Gastrocnemius medialis (tissue), 4 donors: Measurements from ENCODE around the gene DSCAML1. TPM values are rescaled to one million over a fixed set of nuclear protein-coding genes. Genes with fewer than 3 reads are reported as not detected.

Experiments
- ATAC-seq, 2 donors: fragments of 150-250 bp; one replicate each; pipeline ENCODE4 v1.9.1; 2016
- DNase-seq, 2 donors: peaks; one replicate each; pipeline ENCODE4 v3.0.0-alpha.2; 2019
- H3K27ac ChIP-seq, 4 donors: fragments of 200-600 bp; sonication (generic); 1 replicate in 1 of 4; 2 replicates in 3 of 4; pipeline ENCODE4 v1.5.1; 2016 to 2018; ENCODE audit warnings: mild to moderate bottlenecking in 2 of 4, moderate library complexity in 1 of 4
- H3K27me3 ChIP-seq, 3 donors: fragments of 200-600 bp; sonication (generic) in 2 of 3; 1 replicate in 1 of 3; 2 replicates in 2 of 3; pipeline versions ENCODE4 v1.5.1 to v1.6.0; 2016 to 2019; ENCODE audit warnings: mild to moderate bottlenecking in 1 of 3, moderate library complexity in 1 of 3
- H3K36me3 ChIP-seq, 2 donors: fragments of 200-600 bp; sonication (generic) in 1 of 2; one replicate each; pipeline ENCODE4 v1.5.1; 2017 to 2018
- H3K4me1 ChIP-seq, 2 donors: fragments of 200-600 bp; sonication (generic) in 1 of 2; one replicate each; pipeline ENCODE4 v1.5.1; 2016 to 2017; ENCODE audit warnings: mild to moderate bottlenecking in 2 of 2
- H3K4me3 ChIP-seq, 4 donors: fragments of 200-600 bp; sonication (generic) in 3 of 4; 1 replicate in 1 of 4; 2 replicates in 3 of 4; pipeline ENCODE4 v1.5.1; 2016 to 2019; ENCODE audit warnings: mild to moderate bottlenecking in 2 of 4
- H3K9me3 ChIP-seq, 3 donors: fragments of 200-600 bp; sonication (generic) in 2 of 3; 1 replicate in 1 of 3; 2 replicates in 2 of 3; pipeline ENCODE4 v1.5.1; 2016 to 2019
- CTCF ChIP-seq, 5 experiments: fragments of 450-650 bp in 3 of 5; fragments of 200-600 bp in 2 of 5; sonication (generic) in 2 of 5; IDR thresholded peaks in 4 of 5; conservative IDR thresholded peaks in 1 of 5; 1 replicate in 4 of 5; 2 replicates in 1 of 5; pipeline ENCODE4 v1.5.1; 2016 to 2019; ENCODE audit warnings: antibody characterized with exemption in 5 of 5, mild to moderate bottlenecking in 3 of 5, moderate library complexity in 3 of 5
- POLR2A ChIP-seq, 2 donors: fragments of 450-650 bp; IDR thresholded peaks; one replicate each; pipeline ENCODE4 v1.6.1; 2017; ENCODE audit warnings: antibody characterized with exemption in 2 of 2, mild to moderate bottlenecking in 2 of 2, moderate library complexity in 2 of 2
- in situ Hi-C, 4 donors: fragments of 200-750 bp; cut with MboI; loops; one replicate each; pipeline versions ENCODE4 v1.15.0 to v1.8.0; 2017; ENCODE audit warnings: low sequenced_read_pairs in 4 of 4
- intact Hi-C: fragments of 100-400 bp; cut with DNase I; formaldehyde crosslinking; loops from one replicate; pipeline ENCODE4 v1.15.1; 2023; ENCODE audit warnings: low total_unique reads
- total RNA-seq, 4 donors: library from RNA; depleted of rRNA; stranded (reverse); fragments of >200 nt; gene quantifications; one replicate each; pipeline versions ENCODE4 v1.1.0 to v1.2.3, GENCODE V29; 2016

Gene DSCAML1
- total RNA-seq, 4 donors from 2014 or later, result 0.05 to 0.15 (median 0.07) TPM

- H3K36me3 ChIP-seq, result no peaks in the 10 kb centered on the region
- H3K4me1 ChIP-seq, result no peaks in the 10 kb centered on the region
- H3K9me3 ChIP-seq, result no peaks in the 10 kb centered on the region
- H3K4me3 ChIP-seq, result no peak overlapping the region
- intact Hi-C loops (no loop called here), in situ Hi-C loops (no loop called here)
- no peak overlapping the region for H3K27ac ChIP-seq
- peaks cover 0 to 1% (median 0%) of the 10 kb centered on the region in 3 donors for H3K27me3 ChIP-seq
- ATAC-seq (no peak), DNase-seq (no peak)
- no peak for TF ChIP-seq POLR2A (IDR thresholded peaks at IDR 0.05)
- TF ChIP-seq CTCF (IDR thresholded peaks at IDR 0.05 in 4 of 5, conservative IDR thresholded peaks at IDR 0.05 in 1 of 5), result no peak
Measured at GRCh38 chr11:117583063-117583801, 213.8 kb downstream of the DSCAML1 start.

DNA sequence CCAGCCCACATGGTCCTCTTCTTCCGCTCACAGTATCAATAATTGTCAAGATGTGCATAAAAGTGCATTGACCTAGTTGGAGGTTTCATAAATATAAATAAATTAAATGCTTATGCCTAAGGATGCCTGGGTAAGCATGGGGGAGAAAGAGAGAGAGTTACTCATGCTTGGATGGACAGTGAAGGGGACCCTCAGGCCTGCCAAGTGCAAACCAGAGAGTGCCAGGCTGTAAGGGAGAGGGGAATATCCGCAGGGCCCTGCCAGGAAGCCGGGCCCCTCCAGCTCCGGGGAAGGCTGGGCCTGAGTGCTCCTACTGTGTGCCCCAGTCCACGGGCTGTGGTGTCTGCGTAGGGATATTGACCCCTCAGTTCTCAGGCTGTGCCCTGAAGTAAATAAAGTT is 214.6 kb downstream of the DSCAML1 start:
- no peaks in the 10 kb centered on the region for H3K36me3 ChIP-seq
- no peaks in the 10 kb centered on the region for H3K4me1 ChIP-seq
- H3K9me3 ChIP-seq, result no peaks in the 10 kb centered on the region
- intact Hi-C loops (no loop called here), in situ Hi-C loops (no loop called here)
- H3K27me3 ChIP-seq, result no peaks in the 10 kb centered on the region
- no peak overlapping the region for H3K4me3 ChIP-seq
- TF ChIP-seq CTCF (IDR thresholded peaks at IDR 0.05 in 4 of 5, conservative IDR thresholded peaks at IDR 0.05 in 1 of 5), result no peak
- TF ChIP-seq POLR2A (IDR thresholded peaks at IDR 0.05), result no peak
- H3K27ac ChIP-seq, result no peak overlapping the region
- no peak for ATAC-seq
- DNase-seq, result no peak

- H3K9me3 ChIP-seq, result no peaks in the 10 kb centered on the region
- no peaks in the 10 kb centered on the region for H3K27me3 ChIP-seq
- DNase-seq (no peak), ATAC-seq (no peak)
- in situ Hi-C loops, result no loop called here
- no peaks in the 10 kb centered on the region for H3K36me3 ChIP-seq
- TF ChIP-seq POLR2A (IDR thresholded peaks at IDR 0.05) (no peak), CTCF (IDR thresholded peaks at IDR 0.05 in 4 of 5, conservative IDR thresholded peaks at IDR 0.05 in 1 of 5) (no peak)
- intact Hi-C loops, result no loop called here
- H3K27ac ChIP-seq, result no peak overlapping the region
- no peaks in the 10 kb centered on the region for H3K4me1 ChIP-seq
- no peak overlapping the region for H3K4me3 ChIP-seq
Measured at GRCh38 chr11:117580866-117581265, 216.2 kb downstream of the DSCAML1 start.

DNA sequence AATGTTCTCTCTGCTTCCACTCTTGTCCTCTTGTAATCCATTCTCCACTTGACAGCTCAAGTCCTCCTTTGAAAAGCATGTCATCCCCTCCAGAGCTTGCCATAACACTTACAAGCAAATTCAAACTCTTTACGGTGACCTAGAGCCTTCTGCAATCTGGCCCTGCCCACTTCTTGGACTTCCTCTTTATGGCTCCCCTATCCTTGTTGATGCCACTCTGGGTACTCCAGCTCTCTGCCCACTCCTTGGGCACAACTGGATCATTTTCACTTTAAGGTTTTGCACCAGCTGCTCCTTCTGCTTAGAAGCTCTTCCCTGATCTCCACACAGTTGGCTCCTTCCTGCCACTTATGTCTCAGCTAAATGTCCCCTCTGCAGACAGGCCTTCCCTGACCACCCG is 217.9 kb downstream of the DSCAML1 start:
- no peak for DNase-seq
- no peaks in the 10 kb centered on the region for H3K36me3 ChIP-seq
- no peak for ATAC-seq
- no peaks in the 10 kb centered on the region for H3K27me3 ChIP-seq
- no peaks in the 10 kb centered on the region for H3K4me1 ChIP-seq
- H3K27ac ChIP-seq, result no peak overlapping the region
- H3K9me3 ChIP-seq, result no peaks in the 10 kb centered on the region
- no peak overlapping the region for H3K4me3 ChIP-seq
- intact Hi-C loops (no loop called here), in situ Hi-C loops (no loop called here)
- TF ChIP-seq CTCF (IDR thresholded peaks at IDR 0.05 in 4 of 5, conservative IDR thresholded peaks at IDR 0.05 in 1 of 5) (no peak), POLR2A (IDR thresholded peaks at IDR 0.05) (no peak)

DNA sequence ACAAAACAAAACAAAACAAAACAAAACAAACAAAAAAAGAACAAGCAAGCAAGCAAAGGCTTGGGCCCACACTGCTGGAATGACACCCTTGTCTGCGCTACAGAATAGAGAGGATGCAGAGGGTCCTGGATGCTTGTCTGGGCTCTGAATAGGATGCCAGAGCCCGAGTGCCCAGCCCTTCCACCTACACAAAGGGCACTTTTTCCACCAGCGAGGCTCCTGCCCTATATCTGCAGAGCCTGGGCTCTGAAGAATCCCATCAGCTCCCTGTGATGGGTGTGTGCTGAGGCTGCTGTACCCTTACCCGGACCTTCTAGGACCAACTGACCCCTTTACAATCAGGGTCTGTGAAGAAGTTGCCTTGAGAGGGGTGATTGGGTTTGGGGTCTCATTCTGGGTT is 221.2 kb downstream of the DSCAML1 start:
- DNase-seq, result no peak
- Histone ChIP-seq H3K27me3 (no peaks in the 10 kb centered on the region), H3K27ac (no peak overlapping the region), H3K4me3 (no peak overlapping the region), H3K4me1 (no peaks in the 10 kb centered on the region), H3K9me3 (no peaks in the 10 kb centered on the region), H3K36me3 (no peaks in the 10 kb centered on the region)
- no peak for ATAC-seq
- in situ Hi-C loops, result no loop called here
- intact Hi-C loops, result no loop called here
- TF ChIP-seq CTCF (IDR thresholded peaks at IDR 0.05 in 4 of 5, conservative IDR thresholded peaks at IDR 0.05 in 1 of 5), result no peak
- TF ChIP-seq POLR2A (IDR thresholded peaks at IDR 0.05), result no peak
